ENCODE measurements around the gene POLR3A.

- TF ChIP-seq CTCF (conservative IDR thresholded peaks at IDR 0.05; ENCODE audit: low read depth, low read length), result no peak
- TF ChIP-seq EZH2 (IDR thresholded peaks at IDR 0.05; ENCODE audit: low read length, unreplicated experiment), result no peak
Measured at GRCh38 chr10:78044179-78044578, 14.9 kb upstream of the POLR3A start.

Data from PC-3 (cell line).